Left cardiac atrium (tissue), 4 donors: Measurements from ENCODE around the gene FAM177A1. TPM values are rescaled to one million over a fixed set of nuclear protein-coding genes. Genes with fewer than 3 reads are reported as not detected.

ENCODE experiments used
- ATAC-seq, 2 donors: fragments of 200-7000 bp; cut with Tn5 transposase; one replicate each; pipeline ENCODE4 v1.9.1; 2020; ENCODE audit warnings: mild to moderate bottlenecking in 2 of 2, moderate library complexity in 2 of 2
- DNase-seq: peaks from one replicate; pipeline ENCODE4 v3.0.0-alpha.2; 2020
- intact Hi-C, 2 donors: fragments of 100-400 bp; cut with DNase I; formaldehyde crosslinking; loops; one replicate each; pipeline versions ENCODE4 v1.14.1 to v1.15.1; 2022 to 2023
- total RNA-seq, 2 donors: library from RNA; stranded (reverse); fragmentation: NEBNext Ultra II Directional; extraction: Animal tissue kit (Norgen Biotek cat#: 25700); gene quantifications; one replicate each; pipeline ENCODE4 v1.2.1, GENCODE V29; 2021
- donor health status: DM: no; HTN: yes; CAD: no.
- donor health status: DM: no; HTN: yes; CAD: no; lungs with severe emphysema.
- donor health status: DM: yes; HTN: yes; CAD: no.
- donor health status: Dilated cardiomyopathy.

The FAM177A1 gene
- total RNA-seq, 2 donors from 2014 or later: 40.4 to 88.2 TPM

- intact Hi-C loops: loop anchor here in 1 of 2 donors (2.0 kb wide), 1 partner anchor 74 kb away; the partner anchor contains the start of gene FAM177A1
- no peak for ATAC-seq
- peak; percentile 34 for DNase-seq
Observed at GRCh38 chr14:35121026-35121886, 75.2 kb downstream of the FAM177A1 start.

DNA sequence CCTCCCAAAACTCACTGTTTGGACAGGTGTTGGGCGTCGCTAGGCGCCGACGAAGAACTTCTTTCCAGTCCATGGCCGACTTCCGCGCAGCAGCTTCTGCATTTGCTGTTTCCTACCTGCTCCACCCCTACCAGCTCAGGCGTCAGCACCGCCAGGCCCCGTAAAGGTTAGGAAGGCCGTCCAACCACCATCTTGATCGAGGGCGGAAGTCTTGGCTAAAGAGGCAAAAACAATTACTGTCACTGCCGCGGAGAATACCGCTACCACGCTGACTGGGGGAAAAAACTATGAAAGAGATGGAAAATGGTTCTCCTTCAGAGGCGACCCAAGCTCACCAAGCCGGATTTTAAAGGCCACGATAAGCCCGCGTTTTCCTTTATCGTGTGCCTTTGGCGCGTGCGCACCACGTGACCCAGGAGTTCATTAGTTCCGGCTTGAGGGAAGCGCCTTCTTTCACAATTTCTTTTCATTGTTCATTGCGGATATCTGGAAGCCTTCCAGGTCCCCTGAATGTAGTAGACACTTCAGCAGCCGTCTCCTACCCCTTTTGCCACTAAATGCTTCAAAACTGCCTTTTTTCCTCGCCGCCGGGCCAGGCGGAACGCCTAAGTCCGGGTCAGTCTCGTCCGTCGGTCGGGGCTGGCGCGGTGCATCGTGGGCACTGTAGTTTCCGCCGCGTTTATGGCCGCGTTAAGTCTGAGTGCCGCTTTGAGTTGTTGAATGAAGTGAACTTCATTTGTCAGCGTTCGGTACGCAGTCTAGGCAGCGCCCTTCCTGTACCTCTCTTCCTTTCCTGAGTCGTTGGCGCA lies 76.0 kb downstream of the FAM177A1 start, which contains the start of the genes PPP2R3C and PRORP:
Gene PPP2R3C (minus strand): TSS at position 104 of the 809 bp plus-strand sequence. CDS start 31 bp downstream, at position 73.
Gene PRORP (plus strand): TSS at position 666 of the 809 bp plus-strand sequence. CDS start 694 bp downstream, outside the sequence.
- peak; percentile 94 to 96 for ATAC-seq
- intact Hi-C loops: loop anchor here in 1 of 2 donors (2.0 kb wide), 1 partner anchor 75 kb away; the partner anchor contains the start of gene FAM177A1

GRCh38 chr14:35122696-35123387 lies 76.8 kb downstream of the FAM177A1 start:
- intact Hi-C loops: no loop called here
- DNase-seq (no peak), ATAC-seq (peak; percentile 12 to 19)

More for the DNA sequence above, 76.0 kb downstream of the FAM177A1 start, which contains the start of the genes PPP2R3C and PRORP:
- DNase-seq: peak; percentile 91

GRCh38 chr14:35123388-35123703 lies 77.3 kb downstream of the FAM177A1 start:
- DNase-seq (no peak), ATAC-seq (no peak)
- intact Hi-C loops: no loop called here

DNA sequence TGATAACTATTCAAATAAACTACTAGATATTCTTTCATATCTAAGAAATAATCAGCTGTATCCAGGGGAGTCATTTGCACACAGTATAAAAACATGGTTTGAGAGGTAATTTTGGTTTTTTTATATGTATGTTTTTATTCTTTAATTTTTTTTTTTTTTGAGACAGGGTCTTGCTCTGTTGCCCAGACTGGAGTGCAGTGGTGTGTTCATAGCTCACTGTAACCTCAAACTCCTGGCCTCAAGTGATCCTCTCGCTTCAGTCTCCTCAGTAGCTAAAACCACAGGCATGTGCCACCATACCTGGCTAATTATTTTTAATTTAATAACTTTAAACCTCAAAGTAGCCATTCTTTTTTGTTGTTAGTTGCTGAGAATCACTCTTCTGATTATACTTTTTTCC lies 78.1 kb downstream of the FAM177A1 start:
- intact Hi-C loops: no loop called here
- DNase-seq (no peak), ATAC-seq (no peak)

Other genes starting within 250 kb of the FAM177A1 start
- gene BAZ1A, start 170.9 kb upstream of the FAM177A1 start, total RNA-seq: 10 to 100 TPM in 1 of 2 donors, 1 to 10 TPM in 1; 8.2 to 13.8 TPM
- gene SRP54, start 63.3 kb upstream of the FAM177A1 start, total RNA-seq: 10 to 100 TPM; 28.6 to 38.2 TPM
- 10 to 100 TPM; 24.4 to 24.6 TPM for gene PPP2R3C, start 75.7 kb downstream of the FAM177A1 start, total RNA-seq
- 10 to 100 TPM; 17.1 to 20.0 TPM for gene PRORP, start 76.3 kb downstream of the FAM177A1 start, total RNA-seq
- gene PSMA6, start 246.1 kb downstream of the FAM177A1 start, total RNA-seq: 100 to 1,000 TPM; 131 to 165 TPM